H1 (cell line): ENCODE data around the gene FSTL4. TPM values are rescaled to one million over a fixed set of nuclear protein-coding genes. Genes with fewer than 3 reads are reported as not detected.

ENCODE experiments used
- JUND ChIP-seq: IDR thresholded peaks from 2 replicates; pipeline ENCODE4 v1.6.1; 2011; ENCODE audit warnings: mild to moderate bottlenecking, improper control_type of control experiment, low read length
- MAFK ChIP-seq: IDR thresholded peaks from 2 replicates; pipeline ENCODE4 v1.6.1; 2012; ENCODE audit warnings: low read depth, mild to moderate bottlenecking, improper control_type of control experiment, low read length
- RAD21 ChIP-seq, 2 experiments: IDR thresholded peaks in 1 of 2; conservative IDR thresholded peaks in 1 of 2; 2 replicates each; pipeline ENCODE4 v1.6.1; 2011; ENCODE audit warnings: low read depth in 2 of 2, low read length in 2 of 2, improper control_type of control experiment in 1 of 2, inconsistent platforms in 1 of 2, mild to moderate bottlenecking in 1 of 2, moderate library complexity in 1 of 2
- RBBP5 ChIP-seq: IDR thresholded peaks from 2 replicates; pipeline ENCODE4 v1.7.1; 2012; ENCODE audit warnings: low read depth, mild to moderate bottlenecking, inconsistent platforms, low read length, moderate library complexity, borderline replicate concordance
- SUZ12 ChIP-seq: fragments of 200-600 bp; sonication (generic); IDR thresholded peaks from 2 replicates; pipeline ENCODE4 v1.6.1; 2012; ENCODE audit warnings: mild to moderate bottlenecking, inconsistent platforms, low read length, moderate library complexity, mixed read lengths
- polyA plus RNA-seq, 7 experiments: library from polyadenylated mRNA; depleted of rRNA in 3 of 7; stranded (reverse) in 5 of 7; unstranded in 2 of 7; fragments of >200 nt in 5 of 7; fragments of 200-250 nt in 2 of 7; gene quantifications; 1 replicate in 5 of 7; 2 replicates in 1 of 7; 4 replicates in 1 of 7; pipeline versions ENCODE4 v1.2.1 to v1.2.3, GENCODE V29; 2011 to 2013; ENCODE audit warnings: missing spikeins in 2 of 7, mixed read lengths in 2 of 7
- total RNA-seq: library from RNA; stranded (reverse); fragmentation: NEBNext Ultra II Directional; extraction: Animal tissue kit (Norgen Biotek cat#: 25700); gene quantifications from 2 replicates; pipeline ENCODE4 v1.2.1, GENCODE V29; 2021
- TF ChIP-seq, protein P1 (sequence below): IDR thresholded peaks from 2 replicates; pipeline ENCODE4 v1.6.1; 2011; ENCODE audit warnings: low read length, improper control_type of control experiment
- TF ChIP-seq, protein P2 (sequence below): IDR thresholded peaks from 2 replicates; pipeline ENCODE4 v1.6.1; 2011; ENCODE audit warnings: low read depth, mild to moderate bottlenecking, low read length; ENCODE audit not compliant: insufficient read depth

FSTL4 gene
- total and polyA plus RNA-seq, 2 of the 8 experiments (the other 6 are each of a cell fraction or from before 2014, with no cell fraction given), result 3.1 to 4.1 TPM

DNA sequence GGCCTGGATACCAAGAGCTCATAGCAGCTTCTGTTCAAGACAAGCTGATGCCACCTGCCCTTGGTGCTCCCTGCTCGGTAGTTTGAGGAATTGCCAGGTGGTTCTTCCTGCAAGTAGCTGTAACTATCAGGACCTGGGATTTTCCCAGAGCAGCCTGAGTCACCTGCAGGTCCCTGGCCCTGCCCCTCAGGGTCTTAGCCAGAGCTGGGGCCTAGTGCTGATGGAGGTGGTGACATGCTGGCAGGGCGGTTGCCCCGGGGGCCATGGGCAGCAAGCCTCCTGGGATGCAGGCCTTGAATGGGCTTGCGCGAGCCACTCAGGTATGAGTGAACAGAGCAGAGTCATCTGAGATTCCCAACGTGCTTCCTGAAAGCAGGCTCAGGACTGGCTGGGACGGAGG is 298.3 kb downstream of the FSTL4 start (continued):
- TF ChIP-seq SUZ12 (no peak), RAD21 (IDR thresholded peaks at IDR 0.05 in 1 of 2, conservative IDR thresholded peaks at IDR 0.05 in 1 of 2; ENCODE audit: low read depth in 2 of 2, low read length in 2 of 2) (no peak), JUND (no peak), RBBP5 (no peak), MAFK (no peak)
- TF ChIP-seq, protein P1, sequence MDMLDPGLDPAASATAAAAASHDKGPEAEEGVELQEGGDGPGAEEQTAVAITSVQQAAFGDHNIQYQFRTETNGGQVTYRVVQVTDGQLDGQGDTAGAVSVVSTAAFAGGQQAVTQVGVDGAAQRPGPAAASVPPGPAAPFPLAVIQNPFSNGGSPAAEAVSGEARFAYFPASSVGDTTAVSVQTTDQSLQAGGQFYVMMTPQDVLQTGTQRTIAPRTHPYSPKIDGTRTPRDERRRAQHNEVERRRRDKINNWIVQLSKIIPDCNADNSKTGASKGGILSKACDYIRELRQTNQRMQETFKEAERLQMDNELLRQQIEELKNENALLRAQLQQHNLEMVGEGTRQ, result no peak
- TF ChIP-seq, protein P2, sequence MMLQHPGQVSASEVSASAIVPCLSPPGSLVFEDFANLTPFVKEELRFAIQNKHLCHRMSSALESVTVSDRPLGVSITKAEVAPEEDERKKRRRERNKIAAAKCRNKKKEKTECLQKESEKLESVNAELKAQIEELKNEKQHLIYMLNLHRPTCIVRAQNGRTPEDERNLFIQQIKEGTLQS, result no peak
